PC-3 (cell line): ENCODE measurements around the gene SLCO3A1. TPM values are rescaled to one million over a fixed set of nuclear protein-coding genes. Genes with fewer than 3 reads are reported as not detected.

Experiments used
- ATAC-seq: fragments of 200-7000 bp; cut with Tn5 transposase; 2 replicates; pipeline ENCODE4 v1.9.1; 2020; ENCODE audit warnings: mild to moderate bottlenecking, moderate library complexity
- BruUV-seq: library from RNA; stranded (reverse); fragments of 400-500 nt; replicated peaks from 2 replicates; lab custom pipeline; 2021; lab: Mats Ljungman, UMichigan
- CTCF ChIA-PET: fragments of 300-600 bp; sonication (Branson Sonifier 250); formaldehyde crosslinking; loops from one replicate; lab custom pipeline; 2022; ENCODE audit warnings: antibody characterized with exemption; lab: Charles Lee
- POLR2A ChIA-PET: fragments of 300-600 bp; sonication (Branson Sonifier 250); formaldehyde crosslinking; loops from one replicate; lab custom pipeline; 2022; ENCODE audit warnings: antibody characterized with exemption; ENCODE audit not compliant: unreplicated experiment; lab: Charles Lee
- DNase-seq: peaks from one replicate; pipeline ENCODE4 v3.0.0-alpha.2; 2015
- H2AFZ ChIP-seq: fragments of 300-600 bp; sonication (generic); 2 replicates; pipeline ENCODE4 v1.6.0; 2016; ENCODE audit warnings: antibody characterized with exemption, low read length
- H3F3A ChIP-seq: fragments of 300-600 bp; sonication (generic); one replicate; pipeline ENCODE4 v1.6.0; 2017; ENCODE audit warnings: antibody characterized with exemption, low read length, control low read depth, mild to moderate bottlenecking; ENCODE audit not compliant: unreplicated experiment
- H3K27ac ChIP-seq: fragments of 300-600 bp; sonication (generic); 2 replicates; pipeline ENCODE4 v1.5.1; 2016; ENCODE audit warnings: mild to moderate bottlenecking, low read length
- H3K27me3 ChIP-seq: fragments of 300-600 bp; sonication (generic); 2 replicates; pipeline ENCODE4 v1.6.1; 2016; ENCODE audit warnings: low read length, mixed read lengths
- H3K36me3 ChIP-seq: fragments of 300-600 bp; sonication (generic); 2 replicates; pipeline ENCODE4 v1.6.1; 2016; ENCODE audit warnings: low read depth, mixed run types, low read length, mixed read lengths
- H3K4me1 ChIP-seq: fragments of 300-600 bp; sonication (generic); 2 replicates; pipeline ENCODE4 v1.5.1; 2016; ENCODE audit warnings: low read length; ENCODE audit not compliant: insufficient read depth
- H3K4me2 ChIP-seq: fragments of 300-600 bp; sonication (generic); 2 replicates; pipeline ENCODE4 v1.6.0; 2016; ENCODE audit warnings: low read length
- H3K4me3 ChIP-seq: fragments of 300-600 bp; sonication (generic); 2 replicates; pipeline ENCODE4 v1.5.1; 2016; ENCODE audit warnings: mild to moderate bottlenecking, low read length, mixed read lengths
- H3K79me2 ChIP-seq: fragments of 300-600 bp; sonication (generic); 2 replicates; pipeline ENCODE4 v1.6.1; 2017; ENCODE audit warnings: low read length, mixed read lengths
- H3K9ac ChIP-seq: fragments of 300-600 bp; sonication (generic); 2 replicates; pipeline ENCODE4 v1.6.0; 2016; ENCODE audit warnings: mild to moderate bottlenecking, low read length
- H3K9me2 ChIP-seq: fragments of 300-600 bp; sonication (generic); replicated peaks from 2 replicates; pipeline ENCODE4 v1.6.1; 2016; ENCODE audit warnings: mixed run types, low read length, mixed read lengths
- H3K9me3 ChIP-seq: fragments of 300-600 bp; sonication (generic); 2 replicates; pipeline ENCODE4 v1.6.1; 2016; ENCODE audit warnings: low read length, mixed read lengths
- H4K20me1 ChIP-seq: fragments of 300-600 bp; sonication (generic); 2 replicates; pipeline ENCODE4 v1.6.1; 2016; ENCODE audit warnings: low read length, mixed read lengths
- EZH2 ChIP-seq: fragments of 300-600 bp; sonication (generic); IDR thresholded peaks from one replicate; pipeline ENCODE4 v1.6.1; 2017; ENCODE audit warnings: antibody characterized with exemption, mild to moderate bottlenecking, low read length; ENCODE audit not compliant: unreplicated experiment
- EZH2phosphoT487 ChIP-seq: fragments of 300-600 bp; sonication (generic); IDR thresholded peaks from 2 replicates; pipeline ENCODE4 v1.6.1; 2018; ENCODE audit warnings: mild to moderate bottlenecking, antibody characterized with exemption, low read length, borderline replicate concordance
- intact Hi-C: fragments of 100-400 bp; cut with micrococcal nuclease; formaldehyde crosslinking; loops from 2 replicates; pipeline ENCODE4 v1.9.0; 2023
- total RNA-seq: library from RNA; depleted of rRNA; stranded (reverse); fragments of >200 nt; gene quantifications from 2 replicates; pipeline ENCODE4 v1.2.3, GENCODE V29; 2014
- TF ChIP-seq, protein P1 (sequence below): fragments of 300-600 bp; sonication (generic); conservative IDR thresholded peaks from 2 replicates; pipeline ENCODE4 v1.5.1; 2017; ENCODE audit warnings: antibody characterized with exemption, low read depth, mild to moderate bottlenecking, low read length

The SLCO3A1 gene
- total RNA-seq, 1 experiment from 2014 or later: 0.07 TPM

DNA sequence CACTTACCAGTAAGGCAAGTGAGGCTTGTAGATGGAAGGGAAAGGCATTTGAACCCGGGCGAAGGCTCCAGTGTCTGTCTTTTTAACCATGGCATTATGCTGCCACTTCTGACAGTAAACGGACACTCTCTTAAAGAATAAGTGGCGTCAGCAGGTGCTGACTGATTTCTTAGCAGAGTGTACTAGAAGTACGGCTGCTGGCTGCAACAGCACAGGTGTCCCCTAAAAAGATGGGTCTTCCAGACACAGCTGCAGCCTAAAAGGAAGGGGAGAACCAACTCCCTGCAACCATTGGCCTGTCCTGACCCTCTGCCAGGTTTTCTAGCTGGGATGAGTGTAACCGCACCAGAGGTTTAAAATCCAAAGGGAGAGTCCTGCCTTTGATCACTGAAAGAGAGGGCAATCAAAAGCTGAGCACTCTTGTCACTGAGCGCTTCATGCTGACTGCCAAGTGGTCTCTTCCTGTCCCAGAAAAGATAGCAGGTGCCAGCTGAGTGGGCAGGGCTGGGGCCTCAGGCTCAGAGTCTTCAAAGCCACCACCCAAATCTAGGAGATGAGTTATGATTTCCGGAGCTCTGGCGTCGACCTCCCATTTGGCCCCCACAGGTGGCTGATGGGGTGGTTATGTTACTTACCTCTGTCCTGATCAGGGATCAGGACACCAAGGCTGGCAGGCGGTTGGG lies 255.8 kb downstream of the SLCO3A1 start:
- intact Hi-C loops: no loop called here
- H3K79me2 ChIP-seq: no peaks in the 10 kb centered on the region
- DNase-seq (no peak), ATAC-seq (no peak)
- BruUV-seq: no TSS peak
- H3K4me3 ChIP-seq: no peak overlapping the region
- no peaks in the 10 kb centered on the region for H3K9me2 ChIP-seq
- no peak overlapping the region for H3K27ac ChIP-seq
- no peak overlapping the region for H2AFZ ChIP-seq
- TF ChIP-seq EZH2 (no peak), EZH2phosphoT487 (no peak)
- TF ChIP-seq, protein P1, sequence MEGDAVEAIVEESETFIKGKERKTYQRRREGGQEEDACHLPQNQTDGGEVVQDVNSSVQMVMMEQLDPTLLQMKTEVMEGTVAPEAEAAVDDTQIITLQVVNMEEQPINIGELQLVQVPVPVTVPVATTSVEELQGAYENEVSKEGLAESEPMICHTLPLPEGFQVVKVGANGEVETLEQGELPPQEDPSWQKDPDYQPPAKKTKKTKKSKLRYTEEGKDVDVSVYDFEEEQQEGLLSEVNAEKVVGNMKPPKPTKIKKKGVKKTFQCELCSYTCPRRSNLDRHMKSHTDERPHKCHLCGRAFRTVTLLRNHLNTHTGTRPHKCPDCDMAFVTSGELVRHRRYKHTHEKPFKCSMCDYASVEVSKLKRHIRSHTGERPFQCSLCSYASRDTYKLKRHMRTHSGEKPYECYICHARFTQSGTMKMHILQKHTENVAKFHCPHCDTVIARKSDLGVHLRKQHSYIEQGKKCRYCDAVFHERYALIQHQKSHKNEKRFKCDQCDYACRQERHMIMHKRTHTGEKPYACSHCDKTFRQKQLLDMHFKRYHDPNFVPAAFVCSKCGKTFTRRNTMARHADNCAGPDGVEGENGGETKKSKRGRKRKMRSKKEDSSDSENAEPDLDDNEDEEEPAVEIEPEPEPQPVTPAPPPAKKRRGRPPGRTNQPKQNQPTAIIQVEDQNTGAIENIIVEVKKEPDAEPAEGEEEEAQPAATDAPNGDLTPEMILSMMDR: no peak
- ChIA-PET CTCF (no interaction called here), POLR2A (no interaction called here)
- H3K27me3 ChIP-seq: peaks cover 77% of the 10 kb centered on the region
- no peaks in the 10 kb centered on the region for H3K4me1 ChIP-seq
- H3K4me2 ChIP-seq: no peak overlapping the region
- H4K20me1 ChIP-seq: no peaks in the 10 kb centered on the region
- H3K9ac ChIP-seq: no peak overlapping the region
- H3F3A ChIP-seq: no peaks in the 10 kb centered on the region
- no peaks in the 10 kb centered on the region for H3K9me3 ChIP-seq
- no peaks in the 10 kb centered on the region for H3K36me3 ChIP-seq

DNA sequence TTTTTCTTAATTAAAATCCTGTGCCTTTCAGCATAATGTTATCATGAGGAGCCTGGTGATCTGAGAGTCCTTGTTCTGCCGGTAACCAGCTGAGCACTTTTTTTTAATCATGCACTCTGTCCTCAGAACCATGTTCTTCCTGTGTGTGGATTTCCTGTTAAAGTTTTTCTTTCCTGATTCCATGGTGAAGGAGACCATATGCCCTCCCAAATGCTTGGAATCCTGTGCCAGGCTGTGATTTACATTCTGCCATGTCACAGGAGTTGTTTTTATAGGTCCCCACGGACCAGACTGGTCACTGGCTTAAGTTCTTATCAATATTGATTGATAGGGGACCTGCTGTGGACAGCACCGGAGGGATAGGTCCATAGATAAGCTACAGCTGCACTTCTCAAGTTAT lies 257.8 kb downstream of the SLCO3A1 start:
- H3K36me3 ChIP-seq: no peaks in the 10 kb centered on the region
- BruUV-seq: no TSS peak
- CTCF ChIA-PET: no interaction called here
- no peaks in the 10 kb centered on the region for H3K79me2 ChIP-seq
- ATAC-seq (no peak), DNase-seq (no peak)
- no peak overlapping the region for H3K4me2 ChIP-seq
- no peak overlapping the region for H2AFZ ChIP-seq
- no peaks in the 10 kb centered on the region for H3K4me1 ChIP-seq
- no peaks in the 10 kb centered on the region for H3F3A ChIP-seq
- H4K20me1 ChIP-seq: no peaks in the 10 kb centered on the region
- H3K9me3 ChIP-seq: no peaks in the 10 kb centered on the region
- POLR2A ChIA-PET: no interaction called here
- H3K27me3 ChIP-seq: peaks cover 66% of the 10 kb centered on the region
- no peak overlapping the region for H3K27ac ChIP-seq
- H3K4me3 ChIP-seq: no peak overlapping the region
- H3K9me2 ChIP-seq: no peaks in the 10 kb centered on the region
- TF ChIP-seq EZH2phosphoT487 (no peak), EZH2 (no peak)
- TF ChIP-seq, protein P1: no peak
- intact Hi-C loops: no loop called here
- no peak overlapping the region for H3K9ac ChIP-seq

DNA sequence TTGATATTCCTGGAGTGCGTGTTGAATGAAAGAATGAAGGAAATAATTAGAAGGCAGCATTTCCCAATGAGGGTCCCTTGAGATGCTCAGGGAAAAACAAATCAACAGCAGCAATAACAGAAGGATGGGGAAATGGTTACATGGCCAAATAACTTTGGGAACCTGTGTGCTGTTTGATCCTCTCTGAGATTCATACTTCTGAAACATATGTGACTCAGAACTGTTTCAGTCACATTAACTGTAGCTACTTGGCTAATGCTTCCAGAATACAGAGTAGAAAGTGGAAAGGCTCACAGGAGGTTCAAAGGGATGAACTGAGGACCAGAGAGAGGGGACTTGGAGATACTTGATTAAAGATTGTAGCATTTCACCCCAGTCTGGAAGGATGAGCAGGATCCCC lies 258.2 kb downstream of the SLCO3A1 start:
- CTCF ChIA-PET: no interaction called here

More for the DNA sequence above, 258.2 kb downstream of the SLCO3A1 start:
- Histone ChIP-seq H3K4me3 (no peak overlapping the region), H3K36me3 (no peaks in the 10 kb centered on the region), H3K9me2 (no peaks in the 10 kb centered on the region), H4K20me1 (no peaks in the 10 kb centered on the region), H3K4me1 (no peaks in the 10 kb centered on the region), H3K79me2 (no peaks in the 10 kb centered on the region), H3K9ac (no peak overlapping the region), H2AFZ (no peak overlapping the region), H3F3A (no peaks in the 10 kb centered on the region), H3K27ac (no peak overlapping the region), H3K4me2 (no peak overlapping the region), H3K9me3 (no peaks in the 10 kb centered on the region), H3K27me3 (peaks cover 66% of the 10 kb centered on the region)
- TF ChIP-seq EZH2phosphoT487 (no peak), EZH2 (no peak)
- TF ChIP-seq, protein P1: no peak
- no TSS peak for BruUV-seq
- POLR2A ChIA-PET: no interaction called here
- intact Hi-C loops: no loop called here
- no peak for ATAC-seq
- DNase-seq: no peak
